HepG2 (cell line): Measurements from ENCODE around the gene KCNAB2. TPM values are rescaled to one million over a fixed set of nuclear protein-coding genes. Genes with fewer than 3 reads are reported as not detected.

Experiments used
- ATAC-seq: fragments of 200-7000 bp; cut with Tn5 transposase; 3 replicates; pipeline ENCODE4 v1.9.1; 2020; ENCODE audit warnings: mild to moderate bottlenecking, moderate library complexity
- BruUV-seq: library from RNA; stranded (reverse); fragments of 400-500 nt; replicated peaks from 2 replicates; lab custom pipeline; 2021; lab: Mats Ljungman, UMichigan
- CTCF ChIA-PET: fragments of 300-600 bp; formaldehyde crosslinking; extraction: SDS; loops from one replicate; lab custom pipeline; 2021; ENCODE audit warnings: low total read pairs, inconsistent platforms, low intra/inter-chr PET ratio; lab: Yijun Ruan, JAX
- POLR2A ChIA-PET: fragments of 350-600 bp; sonication (Branson Sonifier 250); formaldehyde crosslinking; loops from one replicate; lab custom pipeline; 2020; ENCODE audit warnings: antibody characterized with exemption, inconsistent platforms; lab: Yijun Ruan, JAX
- DNase-seq: peaks from one replicate; pipeline ENCODE4 v3.0.0-alpha.2; 2015; ENCODE audit warnings: low spot score
- FAIRE-seq: peaks from 3 replicates; lab custom pipeline; 2011; peaks lifted over from hg19 to GRCh38; lab: Jason Lieb, UNC
- H2AFZ ChIP-seq: one replicate; pipeline ENCODE4 v1.6.1; 2011; ENCODE audit warnings: low read length, inconsistent platforms
- H3K27ac ChIP-seq: fragments of 300-600 bp; 3 replicates; pipeline ENCODE4 v1.8.0; 2011; ENCODE audit warnings: mixed run types, mild to moderate bottlenecking, mixed read lengths, low read length, inconsistent platforms; ENCODE audit not compliant: insufficient read depth; ENCODE audit errors: extremely low read length
- H3K27me3 ChIP-seq, 2 experiments: fragments of 200-600 bp in 1 of 2; 2 replicates in 1 of 2; 3 replicates in 1 of 2; pipeline versions ENCODE4 v1.6.0 to v1.8.0; 2011; ENCODE audit warnings: low read length in 2 of 2, mild to moderate bottlenecking in 2 of 2, moderate library complexity in 2 of 2, inconsistent platforms in 1 of 2; ENCODE audit not compliant: insufficient read depth in 2 of 2, control insufficient read depth in 1 of 2
- H3K36me3 ChIP-seq, 2 experiments: fragments of 200-600 bp in 1 of 2; replicated peaks in 1 of 2; 2 replicates in 1 of 2; 3 replicates in 1 of 2; pipeline versions ENCODE4 v1.5.1 to v1.8.0; 2011; ENCODE audit warnings: low read length in 2 of 2, inconsistent platforms in 1 of 2; ENCODE audit not compliant: insufficient read depth in 2 of 2, control insufficient read depth in 1 of 2
- H3K4me1 ChIP-seq: 2 replicates; pipeline ENCODE4 v1.5.1; 2012; ENCODE audit warnings: low read length, inconsistent platforms; ENCODE audit not compliant: insufficient read depth
- H3K4me2 ChIP-seq: 2 replicates; pipeline ENCODE4 v1.6.0; 2011; ENCODE audit warnings: low read depth, low read length, inconsistent platforms
- H3K4me3 ChIP-seq, 3 experiments: fragments of 200-600 bp in 1 of 3; sonication (generic), shearing (Covaris generic) in 1 of 3; replicated peaks in 1 of 3; 2 replicates each; pipeline ENCODE4 v1.5.1; 2011 to 2016; ENCODE audit warnings: low read length in 3 of 3, inconsistent platforms in 2 of 3, low read depth in 2 of 3, mild to moderate bottlenecking in 2 of 3, control low read depth in 1 of 3, mixed read lengths in 1 of 3; ENCODE audit not compliant: insufficient read depth in 1 of 3
- H3K79me2 ChIP-seq: one replicate; pipeline ENCODE4 v1.6.1; 2011; ENCODE audit warnings: low read length, inconsistent platforms; ENCODE audit not compliant: insufficient read depth
- H3K9ac ChIP-seq: 2 replicates; pipeline ENCODE4 v1.6.0; 2011; ENCODE audit warnings: mild to moderate bottlenecking, low read depth, low read length, inconsistent platforms; ENCODE audit not compliant: insufficient read depth
- H3K9me3 ChIP-seq: 2 replicates; pipeline ENCODE4 v1.5.1; 2012; ENCODE audit warnings: mild to moderate bottlenecking, low read length
- H4K20me1 ChIP-seq: 2 replicates; pipeline ENCODE4 v1.6.0; 2011; ENCODE audit warnings: inconsistent platforms, mild to moderate bottlenecking, low read length, moderate library complexity; ENCODE audit not compliant: insufficient read depth
- HIVEP1 ChIP-seq: sonication (generic); formaldehyde crosslinking; IDR thresholded peaks from 2 replicates; pipeline ENCODE4 v1.4.0; 2020; ENCODE audit warnings: mild to moderate bottlenecking, missing genetic modification reagents
- YEATS2 ChIP-seq: sonication (generic); formaldehyde crosslinking; IDR thresholded peaks from 2 replicates; pipeline ENCODE4 v1.4.0; 2020; ENCODE audit warnings: missing genetic modification reagents, borderline replicate concordance
- YEATS4 ChIP-seq: sonication (generic); formaldehyde crosslinking; IDR thresholded peaks from 2 replicates; pipeline ENCODE4 v1.4.0; 2020; ENCODE audit warnings: missing genetic modification reagents, borderline replicate concordance
- ZNF552 ChIP-seq: sonication (generic); formaldehyde crosslinking; IDR thresholded peaks from 2 replicates; pipeline ENCODE4 v1.9.0; 2022; ENCODE audit warnings: missing genetic modification reagents, mild to moderate bottlenecking, borderline replicate concordance
- WGBS: methylation state at CpG from one replicate; pipeline ENCODE4 v1.1.6; 2017; ENCODE audit warnings: low lambda C conversion rate; 5-methylcytosine and 5-hydroxymethylcytosine counted together
- in situ Hi-C: cut with HindIII; loops from 2 replicates; pipeline ENCODE4 v1.10.0; 2017; ENCODE audit warnings: low pct_unique_long_range_greater_than_20kb; ENCODE audit not compliant: extremely low pct_ligation_motif_present
- intact Hi-C: fragments of 100-400 bp; cut with micrococcal nuclease; formaldehyde crosslinking; loops from one replicate; pipeline ENCODE4 v1.10.0; 2022; ENCODE audit not compliant: unreplicated experiment
- polyA plus RNA-seq, 8 experiments: library from polyadenylated mRNA; depleted of rRNA in 3 of 8; stranded (reverse) in 7 of 8; unstranded in 1 of 8; fragments of >200 nt; fragmentation: Illumina TruSeq in 4 of 8; extraction: Trizol in 4 of 8; gene quantifications; 2 replicates each; pipeline versions ENCODE4 v1.2.1 to v1.2.3, GENCODE V29; 2011 to 2016; ENCODE audit warnings: low read depth in 4 of 8, missing spikeins in 1 of 8, mixed read lengths in 1 of 8; ENCODE audit not compliant: insufficient read depth in 1 of 8
- total RNA-seq, 5 experiments: library from RNA; depleted of rRNA; stranded (reverse); fragments of >200 nt; fragmentation: Illumina TruSeq; extraction: Trizol; gene quantifications; 2 replicates each; pipeline ENCODE4 v1.2.3, GENCODE V29; 2016; ENCODE audit warnings: low read depth in 1 of 5
- TF ChIP-seq, protein P1 (sequence below), 2 experiments: sonication (generic) in 1 of 2; formaldehyde crosslinking in 1 of 2; IDR thresholded peaks; 2 replicates each; pipeline versions ENCODE4 v1.4.0 to v1.6.1; 2018 to 2020; ENCODE audit warnings: missing genetic modification reagents in 2 of 2, borderline replicate concordance in 1 of 2, low read depth in 1 of 2, mild to moderate bottlenecking in 1 of 2, missing biosample characterization in 1 of 2
- TF ChIP-seq, protein P2 (sequence below): sonication (generic); formaldehyde crosslinking; IDR thresholded peaks from 2 replicates; pipeline ENCODE4 v1.5.1; 2020; ENCODE audit warnings: missing genetic modification reagents, mild to moderate bottlenecking, borderline replicate concordance
- TF ChIP-seq, protein P3 (sequence below): sonication (generic); formaldehyde crosslinking; conservative IDR thresholded peaks from 2 replicates; pipeline ENCODE4 v1.8.0; 2022; ENCODE audit warnings: missing genetic modification reagents
- TF ChIP-seq, protein P4 (sequence below): sonication (generic); formaldehyde crosslinking; conservative IDR thresholded peaks from 2 replicates; pipeline ENCODE4 v1.4.0; 2020; ENCODE audit warnings: mild to moderate bottlenecking, missing genetic modification reagents, moderate library complexity

KCNAB2 gene
- total and polyA plus RNA-seq, 2 of the 13 experiments (the other 11 are each of a cell fraction or from before 2014, with no cell fraction given), result 6.2 to 8.8 TPM

DNA sequence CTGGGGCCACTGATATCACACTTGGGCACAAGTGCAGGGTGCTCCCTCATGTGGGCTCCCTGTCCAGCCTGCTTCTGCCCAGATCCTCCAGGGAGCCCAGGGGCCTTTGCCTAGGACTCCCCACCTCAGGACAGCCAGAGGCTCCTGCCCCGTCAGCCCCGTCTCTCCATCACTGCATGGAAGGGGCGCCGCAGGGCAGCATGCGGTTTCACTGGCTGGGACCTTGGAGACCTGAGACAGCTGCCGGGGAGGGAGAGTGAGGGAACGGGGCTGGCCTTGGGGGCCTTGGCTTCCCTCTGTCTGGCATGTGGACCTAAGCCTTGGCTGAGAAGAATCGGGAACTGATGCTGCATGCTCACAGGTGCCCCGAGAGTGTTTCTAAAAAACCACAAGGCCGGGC, 46.5 kb downstream of the KCNAB2 start:
- BruUV-seq, result no TSS peak
- in situ Hi-C loops (no loop called here), intact Hi-C loops (no loop called here)
- no peak overlapping the region for H3K4me3 ChIP-seq
- no peak overlapping the region for H3K4me2 ChIP-seq
- H3K79me2 ChIP-seq, result no peaks in the 10 kb centered on the region
- CTCF ChIA-PET, result no interaction called here
- ATAC-seq (no peak; the same call in 2 of the 3 replicates), FAIRE-seq (no peak), DNase-seq (no peak)
- H3K9ac ChIP-seq, result no peak overlapping the region
- 56% methylated on average over 4 of the region's 10 CpGs for WGBS
- H3K4me1 ChIP-seq, result no peaks in the 10 kb centered on the region
- H3K36me3 ChIP-seq, result no peaks in the 10 kb centered on the region
- H3K27ac ChIP-seq, result no peak overlapping the region
- TF ChIP-seq YEATS4 (CRISPR knock-in tag), result no peak
- no peaks in the 10 kb centered on the region for H4K20me1 ChIP-seq
- H3K27me3 ChIP-seq, result no peaks in the 10 kb centered on the region
- H3K9me3 ChIP-seq, result no peaks in the 10 kb centered on the region
- H2AFZ ChIP-seq, result no peak overlapping the region
- POLR2A ChIA-PET, result no interaction called here

DNA sequence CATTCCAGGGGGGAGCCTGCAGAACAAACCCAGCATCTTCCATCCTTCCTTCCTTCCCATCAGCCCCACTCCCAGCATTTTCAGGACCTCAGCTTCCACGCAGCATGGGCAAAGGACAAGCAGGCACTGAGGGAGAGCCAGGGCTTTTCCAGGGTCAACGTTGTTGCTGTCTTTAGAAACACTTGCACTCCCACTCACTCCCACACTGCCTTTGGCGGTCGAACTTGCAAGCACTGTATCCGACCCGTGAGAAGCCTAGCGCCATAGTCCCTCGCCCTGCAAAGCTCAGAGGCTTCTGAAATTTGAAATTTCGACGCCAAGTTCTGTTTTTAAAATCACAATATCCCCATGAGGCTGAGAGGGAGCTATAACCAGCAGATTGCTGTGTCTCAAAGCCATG, 47.4 kb downstream of the KCNAB2 start:
- ATAC-seq, result no peak
- TF ChIP-seq YEATS2 (CRISPR knock-in tag) (no peak), HIVEP1 (CRISPR knock-in tag) (no peak), ZNF552 (CRISPR knock-in tag) (no peak)
- TF ChIP-seq, protein P1, sequence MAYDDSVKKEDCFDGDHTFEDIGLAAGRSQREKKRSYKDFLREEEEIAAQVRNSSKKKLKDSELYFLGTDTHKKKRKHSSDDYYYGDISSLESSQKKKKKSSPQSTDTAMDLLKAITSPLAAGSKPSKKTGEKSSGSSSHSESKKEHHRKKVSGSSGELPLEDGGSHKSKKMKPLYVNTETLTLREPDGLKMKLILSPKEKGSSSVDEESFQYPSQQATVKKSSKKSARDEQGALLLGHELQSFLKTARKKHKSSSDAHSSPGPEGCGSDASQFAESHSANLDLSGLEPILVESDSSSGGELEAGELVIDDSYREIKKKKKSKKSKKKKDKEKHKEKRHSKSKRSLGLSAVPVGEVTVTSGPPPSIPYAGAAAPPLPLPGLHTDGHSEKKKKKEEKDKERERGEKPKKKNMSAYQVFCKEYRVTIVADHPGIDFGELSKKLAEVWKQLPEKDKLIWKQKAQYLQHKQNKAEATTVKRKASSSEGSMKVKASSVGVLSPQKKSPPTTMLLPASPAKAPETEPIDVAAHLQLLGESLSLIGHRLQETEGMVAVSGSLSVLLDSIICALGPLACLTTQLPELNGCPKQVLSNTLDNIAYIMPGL (CRISPR knock-in tag; IDR thresholded peaks at IDR 0.05; ENCODE audit: borderline replicate concordance in 1 of 2, low read depth in 1 of 2), result no peak
- TF ChIP-seq, protein P2, sequence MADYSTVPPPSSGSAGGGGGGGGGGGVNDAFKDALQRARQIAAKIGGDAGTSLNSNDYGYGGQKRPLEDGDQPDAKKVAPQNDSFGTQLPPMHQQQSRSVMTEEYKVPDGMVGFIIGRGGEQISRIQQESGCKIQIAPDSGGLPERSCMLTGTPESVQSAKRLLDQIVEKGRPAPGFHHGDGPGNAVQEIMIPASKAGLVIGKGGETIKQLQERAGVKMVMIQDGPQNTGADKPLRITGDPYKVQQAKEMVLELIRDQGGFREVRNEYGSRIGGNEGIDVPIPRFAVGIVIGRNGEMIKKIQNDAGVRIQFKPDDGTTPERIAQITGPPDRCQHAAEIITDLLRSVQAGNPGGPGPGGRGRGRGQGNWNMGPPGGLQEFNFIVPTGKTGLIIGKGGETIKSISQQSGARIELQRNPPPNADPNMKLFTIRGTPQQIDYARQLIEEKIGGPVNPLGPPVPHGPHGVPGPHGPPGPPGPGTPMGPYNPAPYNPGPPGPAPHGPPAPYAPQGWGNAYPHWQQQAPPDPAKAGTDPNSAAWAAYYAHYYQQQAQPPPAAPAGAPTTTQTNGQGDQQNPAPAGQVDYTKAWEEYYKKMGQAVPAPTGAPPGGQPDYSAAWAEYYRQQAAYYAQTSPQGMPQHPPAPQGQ, result no peak
- TF ChIP-seq, protein P3, sequence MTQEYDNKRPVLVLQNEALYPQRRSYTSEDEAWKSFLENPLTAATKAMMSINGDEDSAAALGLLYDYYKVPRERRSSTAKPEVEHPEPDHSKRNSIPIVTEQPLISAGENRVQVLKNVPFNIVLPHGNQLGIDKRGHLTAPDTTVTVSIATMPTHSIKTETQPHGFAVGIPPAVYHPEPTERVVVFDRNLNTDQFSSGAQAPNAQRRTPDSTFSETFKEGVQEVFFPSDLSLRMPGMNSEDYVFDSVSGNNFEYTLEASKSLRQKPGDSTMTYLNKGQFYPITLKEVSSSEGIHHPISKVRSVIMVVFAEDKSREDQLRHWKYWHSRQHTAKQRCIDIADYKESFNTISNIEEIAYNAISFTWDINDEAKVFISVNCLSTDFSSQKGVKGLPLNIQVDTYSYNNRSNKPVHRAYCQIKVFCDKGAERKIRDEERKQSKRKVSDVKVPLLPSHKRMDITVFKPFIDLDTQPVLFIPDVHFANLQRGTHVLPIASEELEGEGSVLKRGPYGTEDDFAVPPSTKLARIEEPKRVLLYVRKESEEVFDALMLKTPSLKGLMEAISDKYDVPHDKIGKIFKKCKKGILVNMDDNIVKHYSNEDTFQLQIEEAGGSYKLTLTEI (CRISPR knock-in tag), result no peak
- TF ChIP-seq, protein P4, sequence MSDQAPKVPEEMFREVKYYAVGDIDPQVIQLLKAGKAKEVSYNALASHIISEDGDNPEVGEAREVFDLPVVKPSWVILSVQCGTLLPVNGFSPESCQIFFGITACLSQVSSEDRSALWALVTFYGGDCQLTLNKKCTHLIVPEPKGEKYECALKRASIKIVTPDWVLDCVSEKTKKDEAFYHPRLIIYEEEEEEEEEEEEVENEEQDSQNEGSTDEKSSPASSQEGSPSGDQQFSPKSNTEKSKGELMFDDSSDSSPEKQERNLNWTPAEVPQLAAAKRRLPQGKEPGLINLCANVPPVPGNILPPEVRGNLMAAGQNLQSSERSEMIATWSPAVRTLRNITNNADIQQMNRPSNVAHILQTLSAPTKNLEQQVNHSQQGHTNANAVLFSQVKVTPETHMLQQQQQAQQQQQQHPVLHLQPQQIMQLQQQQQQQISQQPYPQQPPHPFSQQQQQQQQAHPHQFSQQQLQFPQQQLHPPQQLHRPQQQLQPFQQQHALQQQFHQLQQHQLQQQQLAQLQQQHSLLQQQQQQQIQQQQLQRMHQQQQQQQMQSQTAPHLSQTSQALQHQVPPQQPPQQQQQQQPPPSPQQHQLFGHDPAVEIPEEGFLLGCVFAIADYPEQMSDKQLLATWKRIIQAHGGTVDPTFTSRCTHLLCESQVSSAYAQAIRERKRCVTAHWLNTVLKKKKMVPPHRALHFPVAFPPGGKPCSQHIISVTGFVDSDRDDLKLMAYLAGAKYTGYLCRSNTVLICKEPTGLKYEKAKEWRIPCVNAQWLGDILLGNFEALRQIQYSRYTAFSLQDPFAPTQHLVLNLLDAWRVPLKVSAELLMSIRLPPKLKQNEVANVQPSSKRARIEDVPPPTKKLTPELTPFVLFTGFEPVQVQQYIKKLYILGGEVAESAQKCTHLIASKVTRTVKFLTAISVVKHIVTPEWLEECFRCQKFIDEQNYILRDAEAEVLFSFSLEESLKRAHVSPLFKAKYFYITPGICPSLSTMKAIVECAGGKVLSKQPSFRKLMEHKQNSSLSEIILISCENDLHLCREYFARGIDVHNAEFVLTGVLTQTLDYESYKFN, result no peak

More for the DNA sequence above, 47.4 kb downstream of the KCNAB2 start:
- POLR2A ChIA-PET, result no interaction called here
- H3K9ac ChIP-seq, result no peak overlapping the region
- H3K27me3 ChIP-seq, result no peaks in the 10 kb centered on the region
- in situ Hi-C loops, result no loop called here
- no TSS peak for BruUV-seq
- no peaks in the 10 kb centered on the region for H3K79me2 ChIP-seq
- intact Hi-C loops, result no loop called here
- no peak overlapping the region for H3K4me3 ChIP-seq
- CTCF ChIA-PET, result no interaction called here
- no peak overlapping the region for H3K4me2 ChIP-seq
- no peak overlapping the region for H2AFZ ChIP-seq
- FAIRE-seq, result no peak
- no peaks in the 10 kb centered on the region for H3K4me1 ChIP-seq
- DNase-seq, result no peak
- WGBS, result 72% methylated on average over 10 of the region's 10 CpGs
- H4K20me1 ChIP-seq, result no peaks in the 10 kb centered on the region
- no peak overlapping the region for H3K27ac ChIP-seq
- no peaks in the 10 kb centered on the region for H3K36me3 ChIP-seq
- no peaks in the 10 kb centered on the region for H3K9me3 ChIP-seq
